Spleen (tissue), 7 donors: ENCODE results near the gene TMEM139.

ENCODE experiments used
- POLR2A ChIP-seq, 3 donors: fragments of 450-650 bp; IDR thresholded peaks; one replicate each; pipeline ENCODE4 v1.5.1; 2017; ENCODE audit warnings: antibody characterized with exemption in 3 of 3, mild to moderate bottlenecking in 1 of 3
- TF ChIP-seq, protein P1 (sequence below), 11 experiments: fragments of 200-600 bp in 7 of 11; fragments of 450-650 bp in 4 of 11; sonication (generic) in 4 of 11; IDR thresholded peaks in 8 of 11; conservative IDR thresholded peaks in 3 of 11; 1 replicate in 7 of 11; 2 replicates in 4 of 11; pipeline versions ENCODE4 v1.4.0 to v1.8.0; 2016 to 2021; ENCODE audit warnings: antibody characterized with exemption in 11 of 11, inconsistent platforms in 4 of 11, mild to moderate bottlenecking in 1 of 11
- donor health status: DM: no; HTN: no; CAD: no; lungs with moderate emphysema.
- donor health status: DM: no; HTN: no; CAD: no.
- donor health status: DM: no; HTN: no; CAD: no.

DNA sequence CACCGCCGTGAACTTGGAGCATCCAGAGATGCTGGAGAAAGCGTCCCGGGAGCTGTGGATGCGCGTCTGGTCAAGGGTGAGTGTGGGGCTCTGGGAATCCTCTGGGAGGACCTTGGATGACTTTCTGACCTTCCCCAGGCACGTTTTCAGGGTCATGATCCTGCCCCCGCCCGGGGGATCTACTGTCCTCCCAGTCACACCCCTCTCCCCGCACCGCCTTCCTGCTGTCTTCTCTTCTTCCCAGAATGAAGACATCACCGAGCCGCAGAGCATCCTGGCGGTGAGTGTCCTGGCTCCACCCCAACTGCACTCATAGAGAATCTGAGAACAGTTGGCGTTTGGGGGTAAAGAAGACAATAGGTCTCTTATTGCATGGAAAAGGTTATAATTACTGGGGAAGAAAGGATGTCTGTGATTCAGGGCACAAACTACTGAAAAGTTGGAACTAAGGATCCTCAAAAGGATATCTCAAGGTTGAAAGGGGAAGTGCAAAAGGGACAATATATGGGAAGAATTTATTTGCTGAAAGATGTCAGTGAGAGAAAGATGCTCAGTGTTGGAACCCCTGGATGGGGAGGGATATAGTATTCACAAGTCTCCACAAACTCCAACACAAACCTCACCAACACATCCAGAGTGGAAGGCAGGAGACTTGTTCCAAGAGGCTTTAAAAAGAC lies 19.6 kb upstream of the TMEM139 start:
- TF ChIP-seq, protein P1, sequence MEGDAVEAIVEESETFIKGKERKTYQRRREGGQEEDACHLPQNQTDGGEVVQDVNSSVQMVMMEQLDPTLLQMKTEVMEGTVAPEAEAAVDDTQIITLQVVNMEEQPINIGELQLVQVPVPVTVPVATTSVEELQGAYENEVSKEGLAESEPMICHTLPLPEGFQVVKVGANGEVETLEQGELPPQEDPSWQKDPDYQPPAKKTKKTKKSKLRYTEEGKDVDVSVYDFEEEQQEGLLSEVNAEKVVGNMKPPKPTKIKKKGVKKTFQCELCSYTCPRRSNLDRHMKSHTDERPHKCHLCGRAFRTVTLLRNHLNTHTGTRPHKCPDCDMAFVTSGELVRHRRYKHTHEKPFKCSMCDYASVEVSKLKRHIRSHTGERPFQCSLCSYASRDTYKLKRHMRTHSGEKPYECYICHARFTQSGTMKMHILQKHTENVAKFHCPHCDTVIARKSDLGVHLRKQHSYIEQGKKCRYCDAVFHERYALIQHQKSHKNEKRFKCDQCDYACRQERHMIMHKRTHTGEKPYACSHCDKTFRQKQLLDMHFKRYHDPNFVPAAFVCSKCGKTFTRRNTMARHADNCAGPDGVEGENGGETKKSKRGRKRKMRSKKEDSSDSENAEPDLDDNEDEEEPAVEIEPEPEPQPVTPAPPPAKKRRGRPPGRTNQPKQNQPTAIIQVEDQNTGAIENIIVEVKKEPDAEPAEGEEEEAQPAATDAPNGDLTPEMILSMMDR (IDR thresholded peaks at IDR 0.05 in 8 of 11, conservative IDR thresholded peaks at IDR 0.05 in 3 of 11), result no peak
- no peak for TF ChIP-seq POLR2A (IDR thresholded peaks at IDR 0.05)
